Nephron progenitor cell (in vitro differentiated cells): Measurements from ENCODE around the gene WASF2.

Experiments
- DNase-seq: peaks from one replicate; pipeline ENCODE4 v3.0.0; 2021
- H3K27ac Mint-ChIP-seq: 2 replicates; pipeline ENCODE4 v1.8.0; 2021; ENCODE audit warnings: mild to moderate bottlenecking, moderate library complexity, mixed read lengths
- H3K27me3 Mint-ChIP-seq: 2 replicates; pipeline ENCODE4 v1.8.0; 2021; ENCODE audit warnings: mild to moderate bottlenecking, low read depth, mixed read lengths; ENCODE audit not compliant: poor library complexity
- H3K36me3 Mint-ChIP-seq: 2 replicates; pipeline ENCODE4 v1.8.0; 2021; ENCODE audit warnings: low read depth, mixed read lengths
- H3K4me1 Mint-ChIP-seq: 2 replicates; pipeline ENCODE4 v1.8.0; 2021; ENCODE audit warnings: mixed read lengths
- H3K4me3 Mint-ChIP-seq: 2 replicates; pipeline ENCODE4 v1.8.0; 2021; ENCODE audit warnings: mild to moderate bottlenecking, moderate library complexity, mixed read lengths
- H3K9me3 Mint-ChIP-seq: 2 replicates; pipeline ENCODE4 v1.8.0; 2021; ENCODE audit warnings: mild to moderate bottlenecking, moderate library complexity, mixed read lengths
- TF ChIP-seq, protein P1 (sequence below): fragments of 200-600 bp; sonication (generic); IDR thresholded peaks from 2 replicates; pipeline ENCODE4 v1.5.0; 2021; ENCODE audit warnings: antibody characterized with exemption

Gene WASF2

DNA sequence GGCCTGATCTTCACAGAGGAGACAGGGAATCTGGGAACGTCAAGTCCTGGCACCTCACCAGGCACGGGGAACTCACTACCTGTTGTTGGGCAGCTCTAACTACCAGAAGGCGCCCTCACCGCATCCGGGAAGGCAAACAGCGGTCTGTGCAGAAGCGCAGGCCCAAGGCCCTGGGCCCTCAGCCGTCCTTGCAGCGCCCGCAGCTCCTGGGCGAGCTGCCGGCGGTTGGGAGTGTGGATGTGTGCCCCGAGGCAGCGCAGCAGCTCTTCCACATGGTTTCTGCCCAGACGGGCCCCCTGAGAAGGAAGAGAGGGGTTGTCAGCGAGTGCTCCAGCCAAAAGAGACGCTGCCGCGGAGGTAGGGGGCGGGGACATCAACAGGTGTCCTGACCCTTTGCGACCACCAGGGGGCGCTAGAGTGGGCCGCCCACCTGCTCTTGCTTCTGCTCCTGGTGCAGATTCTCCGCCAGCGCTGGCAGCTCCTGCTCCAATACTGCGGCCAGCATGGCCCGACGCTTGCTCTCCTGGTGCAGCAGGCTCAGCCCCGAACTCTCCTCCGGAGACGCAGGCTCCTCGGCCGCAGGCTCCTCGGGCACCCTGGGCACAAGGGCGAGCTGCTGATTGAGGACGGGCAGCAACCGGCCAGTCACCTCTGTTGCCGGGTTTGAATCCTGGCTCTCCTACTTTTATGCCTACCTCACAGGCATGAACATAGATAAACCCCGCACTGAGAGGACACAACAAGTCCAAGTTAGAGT lies 132.5 kb downstream of the WASF2 start:
- no peak overlapping the region for H3K4me3 Mint-ChIP-seq
- no peaks in the 10 kb centered on the region for H3K9me3 Mint-ChIP-seq
- peak; percentile 84 for DNase-seq
- TF ChIP-seq, protein P1, sequence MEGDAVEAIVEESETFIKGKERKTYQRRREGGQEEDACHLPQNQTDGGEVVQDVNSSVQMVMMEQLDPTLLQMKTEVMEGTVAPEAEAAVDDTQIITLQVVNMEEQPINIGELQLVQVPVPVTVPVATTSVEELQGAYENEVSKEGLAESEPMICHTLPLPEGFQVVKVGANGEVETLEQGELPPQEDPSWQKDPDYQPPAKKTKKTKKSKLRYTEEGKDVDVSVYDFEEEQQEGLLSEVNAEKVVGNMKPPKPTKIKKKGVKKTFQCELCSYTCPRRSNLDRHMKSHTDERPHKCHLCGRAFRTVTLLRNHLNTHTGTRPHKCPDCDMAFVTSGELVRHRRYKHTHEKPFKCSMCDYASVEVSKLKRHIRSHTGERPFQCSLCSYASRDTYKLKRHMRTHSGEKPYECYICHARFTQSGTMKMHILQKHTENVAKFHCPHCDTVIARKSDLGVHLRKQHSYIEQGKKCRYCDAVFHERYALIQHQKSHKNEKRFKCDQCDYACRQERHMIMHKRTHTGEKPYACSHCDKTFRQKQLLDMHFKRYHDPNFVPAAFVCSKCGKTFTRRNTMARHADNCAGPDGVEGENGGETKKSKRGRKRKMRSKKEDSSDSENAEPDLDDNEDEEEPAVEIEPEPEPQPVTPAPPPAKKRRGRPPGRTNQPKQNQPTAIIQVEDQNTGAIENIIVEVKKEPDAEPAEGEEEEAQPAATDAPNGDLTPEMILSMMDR = peak; percentile 99
- peaks cover 10% of the 10 kb centered on the region for H3K36me3 Mint-ChIP-seq
- H3K4me1 Mint-ChIP-seq = peaks cover 44% of the 10 kb centered on the region
- peaks cover 42% of the 10 kb centered on the region for H3K27me3 Mint-ChIP-seq
- no peak overlapping the region for H3K27ac Mint-ChIP-seq

DNA sequence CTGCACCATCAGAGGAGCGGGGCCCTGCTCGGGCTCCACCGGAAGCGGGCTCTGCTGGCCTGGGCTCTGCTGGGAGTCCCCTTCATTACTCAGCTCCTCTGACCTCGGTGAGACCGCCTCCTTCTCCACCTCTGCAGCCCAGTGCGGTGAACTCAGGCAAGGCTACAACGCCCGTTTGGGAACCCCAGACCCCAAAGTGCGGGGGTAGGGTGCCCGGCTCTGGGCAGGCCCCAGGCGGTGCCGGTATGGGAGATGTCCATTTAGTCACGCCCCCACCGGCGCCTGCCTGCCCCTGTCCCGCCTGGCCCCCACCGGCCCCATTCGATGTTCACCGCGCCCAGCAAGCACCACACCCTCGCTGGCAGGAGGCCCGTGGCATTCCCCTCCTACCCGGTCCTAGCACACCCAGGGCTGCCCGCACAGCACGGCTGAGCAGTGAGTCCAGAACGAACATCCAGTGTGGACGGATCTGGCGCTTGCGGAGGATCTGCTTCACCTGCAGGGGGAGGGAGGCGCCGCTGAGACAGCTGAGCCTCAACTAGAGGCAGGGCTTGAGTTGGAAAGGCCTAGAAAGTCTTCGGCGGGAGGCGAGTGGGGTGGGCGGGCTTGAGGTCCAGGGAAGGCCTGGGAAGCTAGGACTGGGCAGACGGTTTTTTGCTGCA lies 133.2 kb downstream of the WASF2 start:
- H3K4me1 Mint-ChIP-seq = peaks cover 43% of the 10 kb centered on the region
- no peaks in the 10 kb centered on the region for H3K9me3 Mint-ChIP-seq
- no peak overlapping the region for H3K4me3 Mint-ChIP-seq
- DNase-seq = no peak
- peaks cover 10% of the 10 kb centered on the region for H3K36me3 Mint-ChIP-seq
- no peak overlapping the region for H3K27ac Mint-ChIP-seq
- TF ChIP-seq, protein P1 = no peak
- H3K27me3 Mint-ChIP-seq = peaks cover 45% of the 10 kb centered on the region

DNA sequence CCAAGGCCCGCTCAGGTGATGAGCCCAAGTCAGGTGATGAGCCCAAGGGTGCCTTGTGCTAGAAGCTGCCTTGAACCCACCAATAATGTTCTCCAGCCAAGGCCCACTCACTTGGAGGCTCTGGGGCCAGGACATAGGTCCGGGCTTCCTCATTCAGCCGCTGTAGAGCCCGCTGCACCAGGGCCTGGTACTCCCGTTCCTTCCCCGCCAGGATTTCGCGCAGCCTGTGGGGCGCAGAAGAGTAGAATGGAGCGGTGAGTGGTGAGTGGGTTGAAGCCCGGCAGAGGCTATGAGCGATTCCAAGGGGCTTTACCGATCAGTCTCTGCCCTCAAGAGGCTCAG lies 133.7 kb downstream of the WASF2 start:
- H3K9me3 Mint-ChIP-seq = no peaks in the 10 kb centered on the region

DNA sequence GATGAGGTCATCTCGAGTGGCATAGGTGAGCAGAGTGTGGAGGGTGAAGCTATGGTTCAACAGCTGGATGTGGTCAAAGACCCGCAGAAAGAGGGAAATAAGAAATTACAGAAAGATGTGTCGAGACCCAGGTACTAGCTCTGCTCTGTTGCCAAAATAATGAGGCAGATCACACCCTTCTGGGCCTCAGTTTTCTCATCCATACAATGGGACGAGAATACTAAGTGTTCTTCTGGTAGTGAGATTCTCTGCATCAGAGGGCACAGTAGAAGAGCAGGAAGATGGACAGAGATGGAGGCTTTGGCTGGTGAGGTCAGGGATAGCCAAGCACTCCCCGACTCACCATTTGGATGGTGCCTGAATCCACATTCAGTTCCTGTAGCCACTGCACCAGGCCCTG lies 134.3 kb downstream of the WASF2 start:
- Mint-ChIP-seq H3K27ac (no peak overlapping the region), H3K4me1 (peaks cover 42% of the 10 kb centered on the region), H3K4me3 (no peak overlapping the region), H3K9me3 (no peaks in the 10 kb centered on the region), H3K36me3 (peaks cover 10% of the 10 kb centered on the region), H3K27me3 (peaks cover 44% of the 10 kb centered on the region)
- DNase-seq = no peak
- TF ChIP-seq, protein P1 = no peak

More for the DNA sequence above, 133.7 kb downstream of the WASF2 start:
- no peak for DNase-seq
- peaks cover 44% of the 10 kb centered on the region for H3K27me3 Mint-ChIP-seq
- peaks cover 48% of the 10 kb centered on the region for H3K4me1 Mint-ChIP-seq
- TF ChIP-seq, protein P1 = no peak
- peaks cover 10% of the 10 kb centered on the region for H3K36me3 Mint-ChIP-seq
- no peak overlapping the region for H3K27ac Mint-ChIP-seq
- no peak overlapping the region for H3K4me3 Mint-ChIP-seq
